Caki2 (cell line): ENCODE results near the gene PTPRN. TPM values are rescaled to one million over a fixed set of nuclear protein-coding genes. Genes with fewer than 3 reads are reported as not detected.

Experiments
- total RNA-seq: library from RNA; depleted of rRNA; stranded (reverse); fragments of >200 nt; shearing (Covaris generic); gene quantifications from 2 replicates; pipeline ENCODE4 v1.2.3, GENCODE V29; 2014; ENCODE audit warnings: low replicate concordance; rRNA removed

PTPRN gene
- total RNA-seq, 1 experiment from 2014 or later: not detected

Other genes with a start within 250 kb of the PTPRN start
- not detected in 2 replicates for gene IHH, start 248.5 kb downstream of the PTPRN start, total RNA-seq
- gene NHEJ1, start 148.6 kb downstream of the PTPRN start, total RNA-seq: 17.4 and 21.5 TPM in 2 replicates
- gene SLC23A3, start 139.4 kb downstream of the PTPRN start, total RNA-seq: 0.07 and 0.70 TPM in 2 replicates
- gene CNPPD1, start 132.5 kb downstream of the PTPRN start, total RNA-seq: 24.6 and 28.9 TPM in 2 replicates
- gene RETREG2, start 131.1 kb downstream of the PTPRN start, total RNA-seq: 54.2 and 72.1 TPM in 2 replicates
- 32.5 and 42.0 TPM in 2 replicates for gene ZFAND2B, start 102.6 kb downstream of the PTPRN start, total RNA-seq
- gene ABCB6, start 90.4 kb downstream of the PTPRN start, total RNA-seq: 80.0 and 81.7 TPM in 2 replicates
- 18.6 and 39.2 TPM in 2 replicates for gene ATG9A, start 79.8 kb downstream of the PTPRN start, total RNA-seq
- 20.7 and 45.6 TPM in 2 replicates for gene ANKZF1, start 79.6 kb downstream of the PTPRN start, total RNA-seq
- 26.1 and 35.4 TPM in 2 replicates for gene GLB1L, start 64.0 kb downstream of the PTPRN start, total RNA-seq
- gene STK16, start 63.9 kb downstream of the PTPRN start, total RNA-seq: 45.2 and 60.8 TPM in 2 replicates
- 0.10 TPM in 1 of 2 replicates, not detected in the other for gene TUBA4B, start 56.2 kb downstream of the PTPRN start, total RNA-seq
- 23.9 and 24.9 TPM in 2 replicates for gene TUBA4A, start 55.5 kb downstream of the PTPRN start, total RNA-seq
- gene DNAJB2, start 30.0 kb downstream of the PTPRN start, total RNA-seq: 17.0 and 50.6 TPM in 2 replicates
- gene RESP18, start 23.3 kb upstream of the PTPRN start, total RNA-seq: not detected in 2 replicates
- gene DNPEP, start 78.5 kb upstream of the PTPRN start, total RNA-seq: 76.8 and 84.9 TPM in 2 replicates
- gene DES, start 109.0 kb upstream of the PTPRN start, total RNA-seq: 4.9 TPM in 1 of 2 replicates, not detected in the other
- gene SPEG, start 125.4 kb upstream of the PTPRN start, total RNA-seq: 8.4 and 22.9 TPM in 2 replicates
- gene GMPPA, start 189.5 kb upstream of the PTPRN start, total RNA-seq: 88.9 and 95.2 TPM in 2 replicates
- gene ASIC4, start 205.1 kb upstream of the PTPRN start, total RNA-seq: 0.17 and 2.5 TPM in 2 replicates
- 78.8 and 104 TPM in 2 replicates for gene CHPF, start 234.4 kb upstream of the PTPRN start, total RNA-seq
- 4.5 and 9.3 TPM in 2 replicates for gene TMEM198, start 234.6 kb upstream of the PTPRN start, total RNA-seq